ENCODE data around the gene CNEP1R1. TPM values are rescaled to one million over a fixed set of nuclear protein-coding genes. Genes with fewer than 3 reads are reported as not detected.
A peak's percentile ranks its signal among the peaks of the same experiment; 100 is the strongest.

The CNEP1R1 gene
- total RNA-seq, 2 donors from 2014 or later, result 11.5 to 22.3 TPM

GRCh38 chr16:50061326-50061725, 36.3 kb downstream of the CNEP1R1 start:
- H3K4me3 ChIP-seq, result no peak overlapping the region
- ATAC-seq, result no peak
- WGBS, 2 donors, result 79 to 87% methylated on average over 1 of the region's 1 CpG
- TF ChIP-seq CTCF (IDR thresholded peaks at IDR 0.05), result no peak
- no peak for TF ChIP-seq POLR2A (IDR thresholded peaks at IDR 0.05)
- no peak overlapping the region for H3K27ac ChIP-seq
- H3K27me3 ChIP-seq, result no peaks in the 10 kb centered on the region
- no peaks in the 10 kb centered on the region for H3K36me3 ChIP-seq (replicated peaks in 1 of 2; ENCODE audit: insufficient read depth in 1 of 2, low read depth in 2 of 2)
- H3K9me3 ChIP-seq, result no peaks in the 10 kb centered on the region
- no peaks in the 10 kb centered on the region for H3K4me1 ChIP-seq
- intact Hi-C loops (cut with DNase I), result loop anchor here (10.0 kb wide), 1 partner anchor 83 kb away; no protein-coding TSS in a partner anchor
- DNase-seq, result no peak

GRCh38 chr16:50065241-50065623, 40.2 kb downstream of the CNEP1R1 start:
- Histone ChIP-seq H3K9me3 (no peaks in the 10 kb centered on the region), H3K4me3 (no peak overlapping the region), H3K27ac (peak overlapping the region in 3 of 4 donors; percentile 86 to 95 (median 93)), H3K4me1 (peaks cover 17% of the 10 kb centered on the region), H3K36me3 (replicated peaks in 1 of 2; ENCODE audit: insufficient read depth in 1 of 2, low read depth in 2 of 2) (no peaks in the 10 kb centered on the region), H3K27me3 (no peaks in the 10 kb centered on the region)
- ATAC-seq (no peak), DNase-seq (no peak)
- WGBS, 2 donors, result 76 to 77% methylated on average over 8 of the region's 8 CpGs
- intact Hi-C loops (cut with DNase I), result loop anchor here (10.0 kb wide), 1 partner anchor 80 kb away; no protein-coding TSS in a partner anchor
- TF ChIP-seq POLR2A (IDR thresholded peaks at IDR 0.05) (no peak), CTCF (IDR thresholded peaks at IDR 0.05) (no peak)

- no peaks in the 10 kb centered on the region for H3K9me3 ChIP-seq
- TF ChIP-seq POLR2A (IDR thresholded peaks at IDR 0.05), result peak; percentile 35 to 78 (median 76)
- TF ChIP-seq CTCF (IDR thresholded peaks at IDR 0.05), result no peak
- peaks cover 17% of the 10 kb centered on the region for H3K4me1 ChIP-seq
- ATAC-seq (peak; percentile 98), DNase-seq (peak; percentile 94 to 96 (median 94))
- peaks cover 0 to 2% of the 10 kb centered on the region in 2 donors for H3K36me3 ChIP-seq (replicated peaks in 1 of 2; ENCODE audit: insufficient read depth in 1 of 2, low read depth in 2 of 2)
- peak within 1 kb of the TSS; percentile 59 to 87 for H3K4me3 ChIP-seq
- H3K27me3 ChIP-seq, result no peaks in the 10 kb centered on the region
- intact Hi-C loops (cut with DNase I), result loop anchor here (10.0 kb wide), 1 partner anchor 79 kb away; no protein-coding TSS in a partner anchor
- peak within 1 kb of the TSS; percentile 62 to 95 (median 90) for H3K27ac ChIP-seq
- 2 to 9% methylated on average over 16 to 86 of the region's 91 CpGs for WGBS, 2 donors
Observed at GRCh38 chr16:50065624-50066481, 40.8 kb downstream of the CNEP1R1 start, which contains the start of gene HEATR3. TSS of gene HEATR3 (plus strand) at chr16:50065970. CDS start at chr16:50066132, 162 bp downstream.

GRCh38 chr16:50066482-50067289, 41.7 kb downstream of the CNEP1R1 start:
- intact Hi-C loops (cut with DNase I), result loop anchor here (10.0 kb wide), 1 partner anchor 78 kb away; no protein-coding TSS in a partner anchor
- 20 to 30% methylated on average over 15 to 32 of the region's 34 CpGs for WGBS, 2 donors
- H3K9me3 ChIP-seq, result no peaks in the 10 kb centered on the region
- peak overlapping the region; percentile 59 to 87 for H3K4me3 ChIP-seq
- TF ChIP-seq POLR2A (IDR thresholded peaks at IDR 0.05), result peak in 1 of 3 donors; percentile 23
- TF ChIP-seq CTCF (IDR thresholded peaks at IDR 0.05), result peak in 2 of 7 experiments; percentile 6 to 39
- DNase-seq (no peak), ATAC-seq (no peak)
- H3K27me3 ChIP-seq, result no peaks in the 10 kb centered on the region
- H3K27ac ChIP-seq, result peak overlapping the region; percentile 62 to 95 (median 90)
- H3K36me3 ChIP-seq (replicated peaks in 1 of 2; ENCODE audit: insufficient read depth in 1 of 2, low read depth in 2 of 2), result peaks cover 0 to 2% of the 10 kb centered on the region in 2 donors
- peaks cover 17% of the 10 kb centered on the region for H3K4me1 ChIP-seq
